GM12878 (cell line): ENCODE data around the gene ALDH1L2.

ENCODE experiments used
- CTCF ChIP-seq, 3 experiments: IDR thresholded peaks in 2 of 3; conservative IDR thresholded peaks in 1 of 3; 2 replicates each; pipeline ENCODE4 v1.5.1; 2011; ENCODE audit warnings: low read depth in 3 of 3, low read length in 3 of 3, mild to moderate bottlenecking in 3 of 3, control low read depth in 2 of 3, moderate library complexity in 2 of 3, inconsistent platforms in 1 of 3, mixed read lengths in 1 of 3; ENCODE audit not compliant: control insufficient read depth in 2 of 3, insufficient read depth in 1 of 3; ENCODE audit errors: extremely low read depth in 1 of 3
- POLR2A ChIP-seq: IDR thresholded peaks from 2 replicates; pipeline ENCODE4 v1.6.1; 2011; ENCODE audit warnings: low read depth, mild to moderate bottlenecking, low read length

DNA sequence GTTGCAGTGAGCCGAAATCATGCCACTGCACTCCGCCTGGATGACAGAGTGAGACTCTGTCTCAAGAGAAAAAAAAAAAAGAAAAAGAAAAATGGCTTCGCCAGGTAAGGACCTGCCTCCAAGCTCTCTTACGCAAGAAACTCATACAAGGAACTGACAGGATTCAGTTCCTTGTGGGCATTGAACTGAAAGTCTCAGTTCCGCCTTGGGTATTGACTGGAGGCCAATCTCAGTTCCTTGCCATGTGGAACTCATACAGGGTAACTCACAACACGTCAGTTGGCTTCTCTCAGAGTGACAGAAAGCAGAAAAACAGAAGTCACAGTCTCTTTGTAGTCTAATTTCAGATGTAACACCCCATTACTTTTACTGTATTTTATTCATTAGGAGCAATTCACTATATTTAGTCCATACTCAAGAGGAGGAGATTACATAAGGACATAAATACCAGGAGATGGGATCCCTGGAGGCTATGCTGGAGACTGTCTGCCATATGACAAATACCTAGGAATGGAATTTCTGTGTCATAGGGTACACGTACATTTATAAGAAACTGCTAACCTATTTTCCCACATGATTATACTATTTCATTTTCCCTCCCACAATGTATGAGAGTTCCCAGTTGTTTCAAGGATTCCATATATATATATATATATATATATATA, 109.5 kb downstream of the ALDH1L2 start:
- TF ChIP-seq CTCF (IDR thresholded peaks at IDR 0.05 in 2 of 3, conservative IDR thresholded peaks at IDR 0.05 in 1 of 3; ENCODE audit: control insufficient read depth in 2 of 3, extremely low read depth in 1 of 3, insufficient read depth in 1 of 3, low read depth in 3 of 3, low read length in 3 of 3) (no peak), POLR2A (no peak)
